ENCODE measurements around the gene ARHGAP24.

ARHGAP24 gene

DNA sequence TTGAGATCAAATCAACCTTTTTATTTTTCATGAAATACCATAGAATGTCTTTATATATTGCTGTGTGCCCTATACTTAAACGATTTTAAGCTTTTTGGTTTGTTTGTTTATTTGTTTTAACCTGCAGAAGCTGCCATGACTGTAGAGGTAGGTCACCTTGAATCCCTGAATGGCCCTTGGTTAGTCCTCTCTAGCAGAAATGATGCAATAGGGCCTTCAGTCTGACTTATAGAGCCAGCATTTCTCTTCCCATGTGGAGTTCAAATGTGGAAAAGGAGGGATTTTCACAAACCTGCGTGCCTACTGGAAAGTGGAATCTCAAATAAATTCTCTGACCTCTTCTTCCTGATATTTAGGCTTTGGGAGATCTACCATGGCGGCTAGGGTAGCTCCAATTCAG, 557.0 kb downstream of the ARHGAP24 start:
- peaks cover 5% of the 10 kb centered on the region for H3K9me3 Mint-ChIP-seq

GRCh38 chr4:86032476-86033022, 557.6 kb downstream of the ARHGAP24 start:
- Mint-ChIP-seq H3K36me3 (no peaks in the 10 kb centered on the region), H3K4me1 (no peaks in the 10 kb centered on the region), H3K27ac (no peak overlapping the region), H3K4me3 (no peak overlapping the region), H3K9me3 (peaks cover 4% of the 10 kb centered on the region)
- ATAC-seq: no peak
- no peak for DNase-seq (ENCODE audit: low spot score in 2 of 2)

More for the DNA sequence above, 557.0 kb downstream of the ARHGAP24 start:
- no peaks in the 10 kb centered on the region for H3K4me1 Mint-ChIP-seq
- no peaks in the 10 kb centered on the region for H3K36me3 Mint-ChIP-seq
- no peak overlapping the region for H3K4me3 Mint-ChIP-seq
- no peak for DNase-seq (ENCODE audit: low spot score in 2 of 2)
- no peak for ATAC-seq
- H3K27ac Mint-ChIP-seq: no peak overlapping the region

GRCh38 chr4:86033171-86033570, 558.2 kb downstream of the ARHGAP24 start:
- Mint-ChIP-seq H3K4me1 (no peaks in the 10 kb centered on the region), H3K4me3 (no peak overlapping the region), H3K27ac (no peak overlapping the region), H3K36me3 (no peaks in the 10 kb centered on the region), H3K9me3 (peaks cover 2% of the 10 kb centered on the region)
- ATAC-seq: no peak
- no peak for DNase-seq (ENCODE audit: low spot score in 2 of 2)

- no peak overlapping the region for H3K4me3 Mint-ChIP-seq
- no peaks in the 10 kb centered on the region for H3K36me3 Mint-ChIP-seq
- no peaks in the 10 kb centered on the region for H3K4me1 Mint-ChIP-seq
- no peak overlapping the region for H3K27ac Mint-ChIP-seq
- ATAC-seq (no peak), DNase-seq (ENCODE audit: low spot score in 2 of 2) (no peak)
- peaks cover 2% of the 10 kb centered on the region for H3K9me3 Mint-ChIP-seq
Observed at GRCh38 chr4:86034616-86035015, 559.7 kb downstream of the ARHGAP24 start.

DNA sequence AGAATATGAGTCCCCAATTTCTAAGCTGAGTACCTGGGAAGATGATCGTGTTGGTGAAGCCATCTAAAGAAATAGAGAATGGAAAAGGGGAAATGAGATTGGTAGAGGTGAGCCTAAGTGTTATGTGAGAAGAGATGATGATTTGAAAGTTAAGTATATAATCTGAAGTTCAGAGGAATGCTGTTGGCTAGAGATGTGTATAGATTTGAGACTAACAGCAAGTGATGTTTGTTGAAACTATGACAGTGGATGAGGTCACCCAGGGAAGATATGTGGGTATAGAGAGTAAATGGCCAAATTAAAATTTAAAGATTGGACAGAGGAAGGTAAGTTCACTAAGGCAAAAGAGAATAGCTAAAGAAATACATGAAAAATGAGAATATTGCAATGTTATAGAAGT, 560.7 kb downstream of the ARHGAP24 start:
- Mint-ChIP-seq H3K9me3 (peaks cover under 1% of the 10 kb centered on the region), H3K4me3 (no peak overlapping the region), H3K4me1 (no peaks in the 10 kb centered on the region), H3K27ac (no peak overlapping the region), H3K36me3 (no peaks in the 10 kb centered on the region)
- DNase-seq (ENCODE audit: low spot score in 2 of 2) (no peak), ATAC-seq (no peak)

DNA sequence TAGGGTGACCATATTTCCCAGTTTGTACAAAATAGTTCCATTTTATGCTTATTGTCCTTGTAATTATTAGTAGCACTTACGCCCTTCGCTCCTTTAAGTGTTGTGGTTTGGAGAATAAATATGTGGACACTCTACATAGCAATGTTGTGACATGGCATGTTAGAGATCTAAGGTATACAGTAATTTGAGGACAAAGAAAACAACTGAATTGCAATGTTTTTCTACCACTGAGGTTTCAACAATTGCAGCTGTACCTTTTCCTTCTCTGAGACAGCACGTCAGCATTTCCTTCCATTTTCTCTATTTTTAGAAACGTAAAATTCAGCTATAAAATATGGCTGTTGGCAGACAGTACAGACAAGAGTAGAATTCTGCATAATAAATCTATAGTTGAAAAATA, 561.8 kb downstream of the ARHGAP24 start:
- H3K9me3 Mint-ChIP-seq: no peaks in the 10 kb centered on the region
- H3K36me3 Mint-ChIP-seq: no peaks in the 10 kb centered on the region
- H3K4me3 Mint-ChIP-seq: no peak overlapping the region
- H3K27ac Mint-ChIP-seq: no peak overlapping the region
- DNase-seq (ENCODE audit: low spot score in 2 of 2): no peak
- no peak for ATAC-seq
- H3K4me1 Mint-ChIP-seq: no peaks in the 10 kb centered on the region

DNA sequence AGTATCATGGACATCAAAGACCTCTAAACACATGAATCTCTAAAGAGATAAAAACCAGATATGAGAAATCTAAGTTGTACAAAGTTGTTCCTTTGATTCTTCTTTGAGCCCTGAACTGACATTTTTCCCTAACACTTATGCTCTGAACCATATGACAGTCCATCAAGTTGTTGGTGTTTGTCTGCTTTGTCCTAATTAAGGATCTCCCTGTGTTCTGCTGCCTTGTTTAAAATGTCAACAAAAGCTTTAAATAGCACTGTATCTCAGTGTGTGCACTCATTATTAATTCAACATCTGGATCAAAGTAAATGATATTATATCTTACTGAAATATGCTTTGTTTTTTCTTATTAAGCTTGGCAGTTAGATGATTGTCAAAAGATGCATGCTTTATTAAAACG, 563.1 kb downstream of the ARHGAP24 start:
- no peak overlapping the region for H3K27ac Mint-ChIP-seq
- DNase-seq (ENCODE audit: low spot score in 2 of 2) (no peak), ATAC-seq (no peak)

GRCh38 chr4:86043755-86044592, 569.0 kb downstream of the ARHGAP24 start:
- no peak overlapping the region for H3K4me3 Mint-ChIP-seq
- H3K36me3 Mint-ChIP-seq: no peaks in the 10 kb centered on the region
- DNase-seq (ENCODE audit: low spot score in 2 of 2) (no peak), ATAC-seq (no peak)
- no peak overlapping the region for H3K27ac Mint-ChIP-seq
- no peaks in the 10 kb centered on the region for H3K9me3 Mint-ChIP-seq
- H3K4me1 Mint-ChIP-seq: no peaks in the 10 kb centered on the region

More for the DNA sequence above, 563.1 kb downstream of the ARHGAP24 start:
- Mint-ChIP-seq H3K36me3 (no peaks in the 10 kb centered on the region), H3K9me3 (no peaks in the 10 kb centered on the region), H3K4me1 (no peaks in the 10 kb centered on the region), H3K4me3 (no peak overlapping the region)

DNA sequence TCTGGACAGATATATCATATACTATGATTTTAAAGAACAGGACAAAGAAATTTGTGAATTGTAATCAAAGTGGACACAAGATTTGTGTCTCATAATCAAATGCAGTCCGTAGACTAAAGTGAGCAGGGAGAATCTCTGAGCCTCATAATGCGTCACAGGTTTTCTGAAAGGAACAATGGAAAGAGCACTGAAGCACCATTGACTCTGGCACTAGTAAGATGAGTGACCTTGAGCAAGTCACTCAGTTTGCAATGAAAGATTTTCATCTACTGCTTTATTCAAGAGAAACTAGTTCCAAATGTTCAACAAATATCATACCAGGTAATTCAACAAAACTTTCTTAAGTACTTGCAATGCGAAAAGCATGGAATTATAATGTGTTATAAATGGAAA, 569.6 kb downstream of the ARHGAP24 start:
- DNase-seq (ENCODE audit: low spot score in 2 of 2) (no peak), ATAC-seq (no peak)
- no peaks in the 10 kb centered on the region for H3K36me3 Mint-ChIP-seq
- H3K4me3 Mint-ChIP-seq: no peak overlapping the region
- no peak overlapping the region for H3K27ac Mint-ChIP-seq
- H3K9me3 Mint-ChIP-seq: no peaks in the 10 kb centered on the region
- no peaks in the 10 kb centered on the region for H3K4me1 Mint-ChIP-seq

- DNase-seq (ENCODE audit: low spot score in 2 of 2): no peak
- H3K9me3 Mint-ChIP-seq: peaks cover 2% of the 10 kb centered on the region
- ATAC-seq: no peak
- no peaks in the 10 kb centered on the region for H3K4me1 Mint-ChIP-seq
- H3K36me3 Mint-ChIP-seq: no peaks in the 10 kb centered on the region
- no peak overlapping the region for H3K4me3 Mint-ChIP-seq
- no peak overlapping the region for H3K27ac Mint-ChIP-seq
Observed at GRCh38 chr4:86048426-86048825, 573.5 kb downstream of the ARHGAP24 start.

- Mint-ChIP-seq H3K9me3 (peaks cover 2% of the 10 kb centered on the region), H3K27ac (no peak overlapping the region), H3K4me3 (no peak overlapping the region), H3K4me1 (no peaks in the 10 kb centered on the region), H3K36me3 (no peaks in the 10 kb centered on the region)
- no peak for ATAC-seq
- DNase-seq (ENCODE audit: low spot score in 2 of 2): no peak
Observed at GRCh38 chr4:86050496-86050895, 575.5 kb downstream of the ARHGAP24 start.
